Activated T-cell treated with anti-CD3 and anti-CD28 coated beads for 48 hours (primary cell): ENCODE results near the gene RBFOX2.
"Not testable (repeated sequence)": the region's sequence is repeated elsewhere in the genome, so short reads cannot be mapped to it uniquely, and the experiment has no call there.

Source experiments
- DNase-seq: peaks from one replicate; pipeline ENCODE4 v3.0.0-alpha.2; 2020; ENCODE audit warnings: low read depth

Gene RBFOX2

GRCh38 chr22:35819421-35819820, 209.2 kb downstream of the RBFOX2 start:
- DNase-seq = no peak

GRCh38 chr22:35818897-35819296, 209.7 kb downstream of the RBFOX2 start:
- no peak for DNase-seq

- DNase-seq = no peak
These were observed 216.0 kb downstream of the RBFOX2 start for GRCh38 chr22:35812600-35812999.

DNA sequence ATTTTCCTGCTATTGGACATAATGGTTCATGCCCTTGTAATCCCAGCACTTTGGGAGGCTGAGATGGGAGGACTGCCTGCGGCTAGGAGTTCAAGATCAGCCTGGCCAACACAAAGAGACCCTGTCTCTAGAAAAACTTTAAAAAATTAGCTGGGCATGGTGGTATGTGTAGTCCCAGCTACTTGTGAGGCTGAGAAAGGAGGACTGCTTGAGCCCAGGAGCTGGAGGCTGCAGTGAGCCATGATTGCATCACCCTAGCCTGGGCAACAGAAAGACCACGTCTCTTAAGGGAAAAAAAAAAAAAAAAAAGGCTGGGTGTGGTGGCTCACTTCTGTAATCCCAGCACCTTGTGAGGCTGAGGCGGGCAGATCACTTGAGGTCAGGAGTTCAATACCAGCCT, 217.0 kb downstream of the RBFOX2 start:
- no peak for DNase-seq

DNA sequence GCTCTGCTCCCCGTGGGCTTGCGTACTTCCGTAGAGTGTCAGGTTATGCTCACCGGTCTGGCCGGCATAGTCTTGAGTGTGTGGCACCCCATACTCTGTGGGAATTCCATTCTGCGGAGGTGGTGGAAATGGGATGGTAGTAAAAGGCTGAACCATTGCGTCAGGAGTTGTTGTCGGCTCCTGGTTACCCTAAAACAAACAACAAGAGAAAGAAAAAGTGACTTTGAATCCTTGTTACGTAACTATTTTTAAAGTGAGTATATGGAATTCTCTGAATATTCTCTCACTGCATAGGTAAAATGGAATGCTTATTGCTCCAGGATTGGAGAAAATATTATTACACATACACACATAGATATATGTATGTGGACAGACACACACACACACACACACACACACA, 218.8 kb downstream of the RBFOX2 start:
- DNase-seq = no peak

- no peak for DNase-seq
These were observed 220.2 kb downstream of the RBFOX2 start for GRCh38 chr22:35808377-35808776.

GRCh38 chr22:35806668-35807067, 222.0 kb downstream of the RBFOX2 start:
- DNase-seq = not testable (repeated sequence)

DNA sequence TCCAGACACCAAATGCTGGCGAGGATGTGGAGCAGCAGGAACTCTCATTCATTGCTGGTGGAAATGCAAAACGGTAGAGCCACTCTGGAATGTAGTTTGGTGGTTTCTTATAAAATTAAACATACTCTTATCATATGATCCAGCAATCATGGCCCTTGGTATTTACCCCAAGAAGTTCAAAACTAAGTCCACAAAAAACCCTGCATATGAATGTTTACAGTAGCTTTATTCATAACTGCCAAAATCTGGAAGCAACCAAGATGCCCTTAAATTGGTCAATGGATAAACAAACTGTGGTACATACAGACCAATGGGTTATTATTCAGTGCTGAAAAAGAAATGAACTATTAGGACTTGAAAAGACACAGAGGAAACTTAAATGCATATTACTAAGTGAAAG, 223.2 kb downstream of the RBFOX2 start:
- DNase-seq = no peak

DNA sequence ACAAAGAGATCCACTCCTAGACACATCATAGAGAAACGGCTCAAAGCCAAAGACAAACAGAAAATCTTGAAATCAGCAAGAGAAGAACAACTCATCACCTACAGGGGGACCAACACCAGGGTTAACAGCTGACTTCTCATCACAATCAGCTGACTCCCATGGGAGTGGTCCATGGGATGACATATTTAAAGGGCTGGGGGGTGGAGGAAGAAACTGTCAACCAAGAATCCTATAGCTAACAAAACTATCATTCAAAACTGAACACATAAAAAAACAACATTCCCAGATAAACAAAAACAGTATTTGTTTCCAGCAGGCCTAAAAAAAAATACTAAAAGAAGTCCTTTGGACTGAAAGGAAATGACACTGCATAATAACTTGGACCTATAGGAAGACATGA, 224.2 kb downstream of the RBFOX2 start:
- no peak for DNase-seq

DNA sequence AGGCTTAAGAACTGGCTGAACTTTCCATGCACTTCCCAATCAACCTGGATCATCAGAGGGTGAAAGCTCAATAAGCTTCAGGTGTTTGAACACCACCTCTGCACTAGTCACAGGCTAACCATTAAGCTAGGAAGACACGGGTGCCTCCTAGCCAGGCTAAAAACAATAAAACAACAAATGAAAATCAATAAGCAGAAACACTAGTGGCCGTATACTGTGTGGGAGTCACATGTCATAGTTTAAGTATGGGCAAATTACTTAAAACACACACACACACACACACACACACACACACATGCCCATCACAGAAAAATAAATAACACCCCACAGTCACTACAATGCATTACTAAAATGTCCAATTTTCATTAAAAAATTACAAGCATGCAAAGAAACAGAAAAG, 225.7 kb downstream of the RBFOX2 start:
- no peak for DNase-seq

DNA sequence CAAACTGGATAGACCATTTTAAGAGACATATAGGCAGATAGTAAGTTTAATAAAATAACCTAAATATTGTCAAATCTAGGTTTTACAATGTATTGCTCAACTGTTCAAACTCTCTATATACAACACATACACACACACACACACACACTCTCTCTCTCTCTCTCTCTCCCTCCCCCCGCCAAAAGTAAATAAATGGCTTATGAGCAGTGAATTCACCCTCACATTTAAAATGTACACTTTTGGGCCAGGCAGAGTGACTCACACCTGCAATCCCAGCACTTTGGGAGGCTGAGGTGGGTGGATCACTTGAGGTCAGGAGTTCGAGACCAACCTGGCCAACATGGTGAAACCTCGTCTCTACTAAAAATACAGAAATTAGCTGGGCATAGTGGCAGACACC, 227.3 kb downstream of the RBFOX2 start:
- not testable (repeated sequence) for DNase-seq

GRCh38 chr22:35799150-35799549, 229.5 kb downstream of the RBFOX2 start:
- DNase-seq = no peak

GRCh38 chr22:35797411-35797810, 231.2 kb downstream of the RBFOX2 start:
- DNase-seq = no peak

GRCh38 chr22:35795476-35795875, 233.1 kb downstream of the RBFOX2 start:
- DNase-seq = no peak

GRCh38 chr22:35792506-35792905, 236.1 kb downstream of the RBFOX2 start:
- no peak for DNase-seq

GRCh38 chr22:35791788-35792187, 236.8 kb downstream of the RBFOX2 start:
- DNase-seq = not testable (repeated sequence)

DNA sequence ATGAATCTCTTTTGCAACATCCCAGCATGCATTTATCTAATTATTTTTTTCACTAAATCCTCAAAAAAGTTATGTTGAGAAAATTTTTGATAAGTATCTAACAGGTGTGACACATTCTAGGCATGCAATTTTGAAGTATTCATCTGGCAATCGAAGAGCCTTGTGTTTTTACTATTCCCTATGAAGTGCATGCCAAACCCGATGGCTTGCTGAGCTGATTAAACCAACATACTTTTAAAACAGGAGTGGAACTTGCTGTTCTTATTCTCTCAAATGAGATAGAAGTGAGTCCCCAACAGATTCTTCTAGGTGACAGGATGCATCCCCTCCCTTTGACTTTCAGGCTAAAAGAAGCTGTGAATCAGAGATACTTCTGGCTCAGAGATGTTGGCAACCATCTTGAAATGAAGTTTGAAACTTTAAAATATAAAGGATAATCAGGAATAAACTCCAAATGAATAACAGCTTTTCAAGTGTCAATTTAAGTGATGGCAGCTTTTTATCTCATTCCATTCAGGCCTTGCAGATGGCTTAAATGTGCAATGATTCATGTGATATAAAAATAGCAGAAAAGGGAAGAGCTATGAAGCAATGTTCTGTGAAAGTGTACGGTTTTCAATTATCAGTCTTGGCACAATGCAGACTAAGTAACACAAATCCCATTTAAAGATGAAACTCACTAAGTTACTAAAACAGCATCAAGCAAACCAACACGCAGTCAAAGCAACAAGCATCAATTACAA, 243.3 kb downstream of the RBFOX2 start:
- DNase-seq = no peak

- DNase-seq = no peak
These were observed 244.0 kb downstream of the RBFOX2 start for GRCh38 chr22:35784633-35785032.

- DNase-seq = no peak
These were observed 244.5 kb downstream of the RBFOX2 start for GRCh38 chr22:35783943-35784614.

DNA sequence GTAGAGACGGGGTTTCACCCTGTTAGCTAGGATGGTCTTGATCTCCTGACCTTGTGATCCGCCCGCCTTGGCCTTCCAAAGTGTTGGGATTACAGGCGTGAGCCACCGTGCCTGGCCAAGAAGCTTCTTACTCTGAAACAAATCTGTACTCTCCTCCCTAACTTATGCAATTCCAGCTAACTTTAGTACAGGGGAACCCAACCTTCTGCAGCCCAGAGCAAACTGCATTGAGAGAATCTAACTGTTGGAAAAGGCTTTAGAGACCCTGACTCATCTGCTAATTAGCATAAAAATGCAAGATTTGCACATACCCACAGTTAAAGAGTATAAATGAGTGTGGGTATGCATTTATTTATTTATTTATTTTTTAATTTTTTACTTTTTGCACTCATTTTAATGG, 246.1 kb downstream of the RBFOX2 start:
- no peak for DNase-seq

GRCh38 chr22:35781898-35782297, 246.7 kb downstream of the RBFOX2 start:
- no peak for DNase-seq

DNA sequence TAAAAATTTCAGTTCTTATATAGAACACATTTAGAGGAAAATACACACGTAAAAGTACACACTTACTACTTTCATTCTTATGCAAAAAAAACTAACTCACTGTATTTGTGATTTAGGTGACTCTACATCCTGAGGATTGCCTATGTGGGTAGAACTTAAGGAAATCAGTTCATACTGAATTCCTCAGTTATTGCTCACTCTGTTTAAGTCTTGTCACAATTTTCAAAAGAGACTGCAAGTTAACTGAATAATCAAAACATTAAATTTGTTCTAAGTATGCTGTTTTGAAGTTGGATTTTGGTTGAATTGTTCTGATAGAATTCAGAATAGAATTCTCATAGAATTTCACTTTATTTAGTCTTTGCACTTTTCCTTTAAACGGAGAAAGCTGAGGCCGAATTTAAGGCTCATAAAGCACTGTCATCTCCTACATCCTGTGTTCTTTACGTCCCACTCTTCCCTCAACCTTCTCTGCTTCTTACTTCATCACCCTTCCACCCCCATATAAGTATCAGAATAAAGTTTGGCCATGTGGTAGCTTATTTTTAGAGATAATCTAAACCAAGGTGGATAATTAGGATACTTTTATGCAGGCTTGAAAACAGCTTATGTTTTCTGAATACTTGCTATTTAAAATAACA, 251.2 kb downstream of the RBFOX2 start:
- no peak for DNase-seq

DNA sequence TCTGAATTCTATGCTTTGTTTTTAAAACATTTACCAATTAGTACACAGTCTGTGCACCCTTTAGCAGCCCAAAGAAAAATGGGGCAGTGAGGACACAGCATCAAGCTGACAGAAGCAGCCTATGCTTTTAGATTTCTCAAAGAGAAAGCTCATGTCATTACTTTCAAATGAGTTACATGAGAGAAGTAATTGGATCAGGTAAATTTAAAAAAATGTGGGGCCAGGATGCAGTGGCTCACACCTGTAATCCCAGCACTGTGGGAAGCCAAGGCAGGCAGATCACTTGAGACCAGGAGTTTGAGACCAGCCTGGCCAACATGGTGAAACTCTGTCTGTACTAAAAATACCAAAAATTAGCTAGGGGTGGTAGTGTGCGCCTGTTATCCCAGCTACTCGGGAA, 253.3 kb downstream of the RBFOX2 start:
- DNase-seq = no peak
